ENCODE measurements around the gene RBBP8. TPM values are rescaled to one million over a fixed set of nuclear protein-coding genes. Genes with fewer than 3 reads are reported as not detected.
A peak's percentile ranks its signal among the peaks of the same experiment; 100 is the strongest.

Gene RBBP8
- total and polyA plus RNA-seq, 2 donors (not counting 3 experiments of a cell fraction or from before 2014, with no cell fraction given), result 3.0 to 13.5 TPM

GRCh38 chr18:23066060-23066459, 132.9 kb downstream of the RBBP8 start:
- dilution Hi-C loops (cut with MboI; ENCODE audit: extremely low pct_ligation_motif_present, low sequenced_read_pairs) (no loop called here), intact Hi-C loops (cut with micrococcal nuclease) (no loop called here)
- Histone ChIP-seq H3K4me1 (ENCODE audit: control insufficient read depth, extremely low read depth, insufficient read depth, low read length) (no peaks in the 10 kb centered on the region), H3K79me2 (ENCODE audit: control insufficient read depth, insufficient read depth, low read length) (no peaks in the 10 kb centered on the region), H3K36me3 (ENCODE audit: control insufficient read depth in 2 of 2, extremely low read depth in 1 of 2, insufficient read depth in 2 of 2, low read length in 2 of 2) (no peaks in the 10 kb centered on the region), H3K9me1 (replicated peaks; ENCODE audit: control insufficient read depth, extremely low read depth, insufficient read depth, low read length) (no peaks in the 10 kb centered on the region), H4K20me1 (replicated peaks; ENCODE audit: control insufficient read depth, extremely low read depth, insufficient read depth, low read length) (no peaks in the 10 kb centered on the region), H3K9ac (replicated peaks; ENCODE audit: extremely low read depth, insufficient read depth, low read length) (no peak overlapping the region), H2AFZ (ENCODE audit: low read depth, low read length) (peak overlapping the region; percentile 23), H3K27me3 (ENCODE audit: control insufficient read depth in 2 of 2, insufficient read depth in 2 of 2, low read length in 2 of 2) (no peaks in the 10 kb centered on the region), H3K27ac (ENCODE audit: insufficient read depth, low read depth, low read length) (no peak overlapping the region), H3K9me3 (replicated peaks; ENCODE audit: control insufficient read depth, insufficient read depth, low read length) (no peaks in the 10 kb centered on the region), H3K4me3 (replicated peaks in 1 of 3; ENCODE audit: insufficient read depth in 1 of 3, low read depth in 1 of 3, low read length in 3 of 3) (no peak overlapping the region), H3K4me2 (ENCODE audit: insufficient read depth, low read length) (no peak overlapping the region)
- POLR2A ChIA-PET, result no interaction called here
- no peak for FAIRE-seq
- DNase-seq (ENCODE audit: low read depth, low spot score), result no peak
- TF ChIP-seq MYC (IDR thresholded peaks at IDR 0.05; ENCODE audit: low read depth, low read length) (no peak), GATA2 (IDR thresholded peaks at IDR 0.05; ENCODE audit: insufficient read depth, insufficient read length, low read depth, low read length) (no peak), JUN (IDR thresholded peaks at IDR 0.05; ENCODE audit: borderline replicate concordance, insufficient read depth, insufficient read length, low read depth) (no peak), POLR2AphosphoS5 (IDR thresholded peaks at IDR 0.05; ENCODE audit: insufficient read depth, low read depth, low read length) (no peak), EZH2 (IDR thresholded peaks at IDR 0.05; ENCODE audit: borderline replicate concordance, low read depth, low read length, severe bottlenecking) (no peak), POLR2A (IDR thresholded peaks at IDR 0.05; ENCODE audit: low read depth, low read length) (no peak), FOS (IDR thresholded peaks at IDR 0.05; ENCODE audit: borderline replicate concordance, insufficient read depth, low read length) (no peak)
- TF ChIP-seq, protein P1, sequence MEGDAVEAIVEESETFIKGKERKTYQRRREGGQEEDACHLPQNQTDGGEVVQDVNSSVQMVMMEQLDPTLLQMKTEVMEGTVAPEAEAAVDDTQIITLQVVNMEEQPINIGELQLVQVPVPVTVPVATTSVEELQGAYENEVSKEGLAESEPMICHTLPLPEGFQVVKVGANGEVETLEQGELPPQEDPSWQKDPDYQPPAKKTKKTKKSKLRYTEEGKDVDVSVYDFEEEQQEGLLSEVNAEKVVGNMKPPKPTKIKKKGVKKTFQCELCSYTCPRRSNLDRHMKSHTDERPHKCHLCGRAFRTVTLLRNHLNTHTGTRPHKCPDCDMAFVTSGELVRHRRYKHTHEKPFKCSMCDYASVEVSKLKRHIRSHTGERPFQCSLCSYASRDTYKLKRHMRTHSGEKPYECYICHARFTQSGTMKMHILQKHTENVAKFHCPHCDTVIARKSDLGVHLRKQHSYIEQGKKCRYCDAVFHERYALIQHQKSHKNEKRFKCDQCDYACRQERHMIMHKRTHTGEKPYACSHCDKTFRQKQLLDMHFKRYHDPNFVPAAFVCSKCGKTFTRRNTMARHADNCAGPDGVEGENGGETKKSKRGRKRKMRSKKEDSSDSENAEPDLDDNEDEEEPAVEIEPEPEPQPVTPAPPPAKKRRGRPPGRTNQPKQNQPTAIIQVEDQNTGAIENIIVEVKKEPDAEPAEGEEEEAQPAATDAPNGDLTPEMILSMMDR (IDR thresholded peaks at IDR 0.05; ENCODE audit: extremely low read depth in 1 of 2, insufficient read depth in 1 of 2, low read depth in 1 of 2, low read length in 2 of 2), result no peak
- TF ChIP-seq, protein P2, sequence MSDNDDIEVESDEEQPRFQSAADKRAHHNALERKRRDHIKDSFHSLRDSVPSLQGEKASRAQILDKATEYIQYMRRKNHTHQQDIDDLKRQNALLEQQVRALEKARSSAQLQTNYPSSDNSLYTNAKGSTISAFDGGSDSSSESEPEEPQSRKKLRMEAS (IDR thresholded peaks at IDR 0.05; ENCODE audit: insufficient read depth, insufficient read length), result no peak
- CTCF ChIA-PET, result no interaction called here
- no TSS peak for BruUV-seq (replicated peaks)
